Ovary (tissue), 3 donors: ENCODE results near the gene ALDOB.

ENCODE experiments used
- EP300 ChIP-seq: sonication (generic); formaldehyde crosslinking; IDR thresholded peaks from one replicate; pipeline ENCODE4 v1.6.1; 2017; ENCODE audit warnings: antibody characterized with exemption
- POLR2A ChIP-seq: fragments of 450-650 bp; IDR thresholded peaks from one replicate; pipeline ENCODE4 v1.6.1; 2017; ENCODE audit warnings: antibody characterized with exemption, mild to moderate bottlenecking, moderate library complexity
- TF ChIP-seq, protein P1 (sequence below), 3 donors: fragments of 450-650 bp in 2 of 3; fragments of 200-600 bp in 1 of 3; IDR thresholded peaks; one replicate each; pipeline versions ENCODE4 v1.5.1 to v1.8.0; 2016 to 2022; ENCODE audit warnings: antibody characterized with exemption in 3 of 3, mild to moderate bottlenecking in 1 of 3
- donor health status: DM: no; HTN: no; CAD: no.

DNA sequence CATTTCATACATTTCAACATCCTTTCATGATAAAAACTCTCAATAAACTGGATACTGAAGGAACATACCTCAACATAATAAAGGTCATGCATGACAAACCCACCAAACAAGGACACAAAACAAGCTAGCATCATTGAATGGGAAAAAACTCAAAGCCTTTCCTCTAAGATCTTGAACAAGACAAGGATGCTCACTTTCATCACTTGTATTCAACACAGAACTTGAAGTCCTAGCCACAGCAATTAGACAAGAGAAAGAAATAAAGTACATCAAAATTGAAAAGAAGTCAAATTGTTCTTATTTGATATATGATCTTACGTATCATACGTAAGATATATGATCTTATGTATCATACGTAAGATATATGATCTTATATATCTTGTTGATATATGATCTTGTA lies 42.4 kb downstream of the ALDOB start:
- TF ChIP-seq POLR2A = no peak
- TF ChIP-seq, protein P1, sequence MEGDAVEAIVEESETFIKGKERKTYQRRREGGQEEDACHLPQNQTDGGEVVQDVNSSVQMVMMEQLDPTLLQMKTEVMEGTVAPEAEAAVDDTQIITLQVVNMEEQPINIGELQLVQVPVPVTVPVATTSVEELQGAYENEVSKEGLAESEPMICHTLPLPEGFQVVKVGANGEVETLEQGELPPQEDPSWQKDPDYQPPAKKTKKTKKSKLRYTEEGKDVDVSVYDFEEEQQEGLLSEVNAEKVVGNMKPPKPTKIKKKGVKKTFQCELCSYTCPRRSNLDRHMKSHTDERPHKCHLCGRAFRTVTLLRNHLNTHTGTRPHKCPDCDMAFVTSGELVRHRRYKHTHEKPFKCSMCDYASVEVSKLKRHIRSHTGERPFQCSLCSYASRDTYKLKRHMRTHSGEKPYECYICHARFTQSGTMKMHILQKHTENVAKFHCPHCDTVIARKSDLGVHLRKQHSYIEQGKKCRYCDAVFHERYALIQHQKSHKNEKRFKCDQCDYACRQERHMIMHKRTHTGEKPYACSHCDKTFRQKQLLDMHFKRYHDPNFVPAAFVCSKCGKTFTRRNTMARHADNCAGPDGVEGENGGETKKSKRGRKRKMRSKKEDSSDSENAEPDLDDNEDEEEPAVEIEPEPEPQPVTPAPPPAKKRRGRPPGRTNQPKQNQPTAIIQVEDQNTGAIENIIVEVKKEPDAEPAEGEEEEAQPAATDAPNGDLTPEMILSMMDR (IDR thresholded peaks at IDR 0.05) = no peak
- no peak for TF ChIP-seq EP300
